GM18511 (cell line): ENCODE results near the gene PFDN4.
"Not testable (repeated sequence)": the region's sequence is repeated elsewhere in the genome, so short reads cannot be mapped to it uniquely, and the experiment has no call there.

Experiments
- ATAC-seq: cut with Tn5 transposase; IDR thresholded peaks from one replicate; pipeline ENCODE4 v1.9.1; 2021; ENCODE audit warnings: mild to moderate bottlenecking, moderate library complexity; ENCODE audit not compliant: unreplicated experiment

Gene PFDN4

GRCh38 chr20:54223285-54223684 is 15.4 kb downstream of the PFDN4 start:
- ATAC-seq: no peak

DNA sequence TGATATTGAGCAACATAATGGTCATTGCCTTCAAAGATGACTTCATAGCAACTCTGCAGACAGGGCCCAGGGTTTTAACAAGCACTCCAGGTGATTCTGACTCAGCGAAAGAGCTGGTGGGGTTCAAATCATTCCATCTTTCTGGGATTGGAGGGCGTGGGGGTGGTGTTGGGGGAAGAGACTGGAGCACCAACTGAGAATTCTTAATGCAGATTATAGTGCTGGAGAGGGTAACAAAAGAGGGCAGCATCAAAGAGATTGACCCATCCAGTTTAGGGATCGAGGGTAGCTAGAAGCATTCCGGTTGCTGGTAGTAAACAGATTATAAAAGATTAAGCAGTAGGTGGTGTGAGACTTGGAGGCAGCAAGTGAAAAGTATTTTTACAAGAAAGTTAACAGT is 15.9 kb downstream of the PFDN4 start:
- ATAC-seq: no peak

GRCh38 chr20:54224642-54225041 is 16.8 kb downstream of the PFDN4 start:
- ATAC-seq: not testable (repeated sequence)

DNA sequence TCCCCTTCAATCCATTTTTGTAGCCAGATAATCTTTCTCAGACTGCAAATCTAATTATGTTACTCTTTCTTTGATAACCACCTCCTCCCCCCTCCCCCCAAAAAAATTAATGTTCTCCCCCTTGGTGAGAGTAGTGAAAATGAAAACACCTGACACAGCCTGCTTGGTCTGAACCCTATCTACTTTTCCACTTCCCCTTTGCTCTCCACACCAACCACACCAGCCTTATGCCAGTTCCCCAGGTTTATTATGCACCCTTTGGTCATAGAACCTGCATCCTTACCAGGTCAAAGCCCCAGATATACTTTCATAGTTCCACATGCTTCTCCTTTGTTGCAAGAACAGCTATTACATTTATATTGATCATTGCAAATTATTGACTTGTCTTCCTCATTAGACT is 19.4 kb downstream of the PFDN4 start:
- peak; percentile 96 for ATAC-seq

- ATAC-seq: no peak
These were observed 19.9 kb downstream of the PFDN4 start for GRCh38 chr20:54227751-54228150.

DNA sequence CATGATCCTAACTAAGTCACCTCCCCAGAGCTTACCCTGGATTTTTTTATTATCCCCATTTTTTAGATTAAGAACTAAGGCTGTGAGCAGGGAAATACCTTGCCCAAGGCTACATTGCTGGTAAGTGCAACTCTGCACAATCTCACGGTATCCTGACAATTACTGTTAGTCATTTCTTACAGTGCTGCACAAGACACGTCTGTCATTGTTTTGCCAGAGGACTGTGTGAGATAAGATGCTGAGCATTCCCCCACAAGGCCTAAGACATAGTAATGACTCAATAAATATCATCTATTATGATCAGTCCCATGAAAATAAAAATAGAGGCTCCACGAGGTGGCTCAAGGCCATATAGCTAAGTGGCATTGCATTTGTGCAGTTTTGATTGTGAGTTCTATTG is 21.0 kb downstream of the PFDN4 start:
- no peak for ATAC-seq

GRCh38 chr20:54229566-54230160 is 21.8 kb downstream of the PFDN4 start:
- no peak for ATAC-seq

DNA sequence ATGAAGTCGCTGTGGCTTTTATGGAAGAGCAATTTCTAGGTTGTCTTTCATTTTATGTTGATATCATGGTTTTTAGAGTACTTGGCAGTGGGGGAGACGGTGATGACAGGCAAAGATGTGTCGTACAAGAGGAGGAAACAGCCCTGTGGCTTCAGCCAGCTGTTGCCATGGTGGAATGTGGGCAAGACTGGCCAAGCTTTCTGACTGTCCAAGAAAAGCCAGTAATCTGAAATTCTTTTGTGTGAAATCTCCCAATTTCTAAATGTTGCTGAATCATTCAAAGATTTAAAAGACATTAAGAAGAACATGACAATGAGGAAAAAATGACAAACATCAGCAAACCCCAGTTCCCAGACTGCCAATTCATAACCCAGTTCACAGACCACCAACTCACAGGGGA is 23.1 kb downstream of the PFDN4 start:
- no peak for ATAC-seq

DNA sequence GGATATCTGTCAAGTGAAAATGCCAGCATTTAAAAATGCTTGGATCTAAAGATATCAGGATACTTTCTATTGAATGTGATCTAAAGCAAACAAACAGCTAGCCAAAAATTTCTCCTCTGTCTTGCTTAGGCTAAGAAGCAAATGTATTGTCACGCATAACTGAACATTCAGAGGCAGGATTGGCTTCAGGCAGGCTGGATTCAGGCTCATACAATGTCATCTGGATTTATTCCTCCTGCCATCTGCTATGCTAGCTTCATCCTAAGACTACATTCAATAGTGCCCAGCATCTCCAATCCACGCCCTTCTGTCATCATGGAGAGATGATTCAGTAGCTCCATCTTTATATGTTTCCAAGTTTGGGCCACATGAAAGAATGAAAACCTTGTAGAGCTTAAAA is 27.1 kb downstream of the PFDN4 start:
- no peak for ATAC-seq

GRCh38 chr20:54237116-54237943 is 29.4 kb downstream of the PFDN4 start:
- no peak for ATAC-seq

GRCh38 chr20:54244113-54244512 is 36.2 kb downstream of the PFDN4 start:
- no peak for ATAC-seq

GRCh38 chr20:54248705-54249104 is 40.8 kb downstream of the PFDN4 start:
- ATAC-seq: not testable (repeated sequence)

- ATAC-seq: no peak
These were observed 42.8 kb downstream of the PFDN4 start for GRCh38 chr20:54250691-54251090.

DNA sequence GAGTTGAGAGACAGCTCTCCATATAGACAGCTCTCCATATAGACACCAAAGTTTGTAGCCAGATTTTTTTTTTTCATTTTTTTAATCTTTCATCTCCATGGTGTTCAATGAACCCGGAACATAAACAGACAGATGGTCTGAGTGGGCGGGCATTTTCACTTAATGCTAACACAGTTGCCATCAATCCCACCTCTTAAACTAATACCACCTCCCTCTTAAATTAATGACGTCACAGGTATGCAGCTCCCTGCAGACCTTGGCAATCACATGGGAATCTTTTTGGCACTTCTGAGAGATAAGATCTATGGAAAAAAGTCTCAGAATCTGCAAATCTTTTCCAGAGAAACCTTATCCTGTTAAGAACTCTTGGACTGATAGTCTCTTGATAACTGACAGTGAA is 43.2 kb downstream of the PFDN4 start:
- no peak for ATAC-seq

GRCh38 chr20:54254596-54254995 is 46.7 kb downstream of the PFDN4 start:
- ATAC-seq: no peak

DNA sequence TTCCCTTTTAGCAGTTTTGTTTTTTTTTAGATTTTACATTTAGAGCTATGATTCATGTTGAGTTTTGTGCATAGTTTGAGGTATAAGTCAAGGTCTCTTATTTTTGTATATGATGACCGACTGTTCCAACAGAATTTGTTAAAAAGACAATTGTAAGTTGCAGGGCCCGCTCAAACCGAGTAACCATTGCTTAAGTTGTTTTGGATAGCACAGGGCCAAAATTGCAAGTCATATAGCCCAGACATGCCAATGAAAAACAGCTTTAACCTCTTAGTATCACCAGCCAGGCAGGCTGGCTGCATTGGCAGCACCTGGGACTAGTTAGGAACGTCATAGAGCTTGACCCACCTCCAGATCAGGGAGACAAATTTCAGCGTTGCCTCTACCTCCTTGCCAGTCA is 47.3 kb downstream of the PFDN4 start:
- ATAC-seq: no peak

- ATAC-seq: no peak
These were observed 48.3 kb downstream of the PFDN4 start for GRCh38 chr20:54256202-54256601.

DNA sequence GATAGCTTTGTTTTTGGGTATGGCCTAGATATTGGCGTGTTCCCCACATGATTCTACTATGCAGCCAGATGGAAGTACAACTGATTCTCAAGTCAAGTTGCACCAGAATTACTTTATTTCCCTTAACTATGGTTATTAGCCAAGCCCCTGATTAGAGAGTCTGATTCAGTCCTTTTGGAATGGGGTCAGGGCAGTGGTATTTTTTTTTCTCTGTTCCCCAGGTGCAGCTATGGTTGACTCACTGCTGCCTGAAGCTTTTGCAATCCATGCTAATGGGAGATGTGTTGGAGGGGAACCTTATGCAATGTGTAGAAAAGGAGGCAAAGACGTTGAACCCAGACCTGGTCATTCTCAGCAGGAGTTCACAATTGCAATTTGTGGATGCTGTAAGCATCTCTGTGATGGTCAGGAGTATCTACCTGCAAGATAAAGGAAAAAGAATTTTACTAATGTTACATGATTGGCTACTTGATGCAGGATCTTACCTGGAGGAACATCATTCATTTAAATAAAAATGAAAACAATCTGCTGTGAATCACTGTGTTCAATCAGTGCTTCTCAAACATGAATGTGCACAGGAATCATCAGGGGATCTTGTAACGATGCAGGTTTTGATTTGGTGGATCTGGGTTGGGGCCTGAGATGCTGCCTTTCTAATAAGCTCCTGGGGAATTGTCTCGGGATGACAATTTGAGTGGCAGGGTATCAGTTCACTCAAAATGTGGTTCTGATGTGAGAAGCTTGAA is 49.4 kb downstream of the PFDN4 start:
- no peak for ATAC-seq

DNA sequence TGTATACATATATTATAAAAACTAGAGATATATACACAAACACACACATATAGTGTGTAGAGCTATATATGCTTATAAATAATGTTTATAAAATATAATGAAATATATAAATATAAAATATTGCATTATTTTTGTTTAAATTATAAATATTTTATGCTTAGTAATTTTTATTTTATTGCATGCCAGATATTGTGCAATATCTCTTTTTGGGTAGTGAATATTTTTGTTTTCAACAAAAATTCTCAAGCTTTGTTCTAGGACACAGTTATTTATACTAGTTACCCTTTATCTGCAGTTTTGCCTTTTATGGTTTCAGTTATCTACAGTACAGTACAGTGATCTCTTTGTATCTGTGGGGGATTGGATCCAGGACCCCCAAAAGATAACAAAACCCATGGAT is 52.2 kb downstream of the PFDN4 start:
- no peak for ATAC-seq

DNA sequence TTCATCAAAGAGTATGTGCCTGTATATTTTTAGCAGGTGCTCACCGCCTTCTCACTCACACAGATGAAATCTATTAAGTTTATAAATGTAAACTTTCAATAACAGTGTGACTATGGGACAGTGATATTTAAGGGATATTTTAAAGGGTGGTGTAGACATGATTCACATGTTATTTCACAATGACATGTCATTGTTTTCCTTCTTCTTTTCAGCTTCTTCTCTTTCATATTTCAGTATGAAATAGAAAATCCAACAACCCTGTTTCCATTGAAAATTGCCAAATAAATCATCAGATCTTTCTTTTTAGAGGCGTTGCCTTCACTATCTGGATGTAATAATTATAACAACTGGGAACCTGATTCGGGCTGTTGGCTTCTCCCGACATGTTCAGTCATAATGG is 54.8 kb downstream of the PFDN4 start:
- no peak for ATAC-seq

- ATAC-seq: no peak
These were observed 55.3 kb downstream of the PFDN4 start for GRCh38 chr20:54263116-54263690.

GRCh38 chr20:54265791-54266190 is 57.9 kb downstream of the PFDN4 start:
- not testable (repeated sequence) for ATAC-seq
